Hepatocyte (in vitro differentiated cells): ENCODE measurements around the gene RABL6. TPM values are rescaled to one million over a fixed set of nuclear protein-coding genes. Genes with fewer than 3 reads are reported as not detected.
A peak's percentile ranks its signal among the peaks of the same experiment; 100 is the strongest.
"Not testable (repeated sequence)": the region's sequence is repeated elsewhere in the genome, so short reads cannot be mapped to it uniquely, and the experiment has no call there.

Source experiments
- DNase-seq: peaks from one replicate; pipeline ENCODE4 v3.0.0-alpha.2; 2016; ENCODE audit warnings: low spot score
- H2AFZ ChIP-seq: fragments of 200-600 bp; sonication (generic); 2 replicates; pipeline ENCODE4 v1.6.0; 2016; ENCODE audit warnings: antibody characterized with exemption, mild to moderate bottlenecking
- H3K27ac ChIP-seq: fragments of 200-600 bp; sonication (generic); 2 replicates; pipeline ENCODE4 v1.5.1; 2016; ENCODE audit warnings: mild to moderate bottlenecking
- H3K27me3 ChIP-seq: fragments of 200-600 bp; sonication (generic); 2 replicates; pipeline ENCODE4 v1.6.1; 2016
- H3K36me3 ChIP-seq: fragments of 200-600 bp; sonication (generic); replicated peaks from 2 replicates; pipeline ENCODE4 v1.5.1; 2016; ENCODE audit warnings: low read depth; ENCODE audit not compliant: insufficient read depth
- H3K4me1 ChIP-seq: fragments of 200-600 bp; sonication (generic); 2 replicates; pipeline ENCODE4 v1.5.1; 2016; ENCODE audit warnings: mild to moderate bottlenecking, moderate library complexity; ENCODE audit not compliant: insufficient read depth
- H3K4me2 ChIP-seq: fragments of 200-600 bp; sonication (generic); 2 replicates; pipeline ENCODE4 v1.6.0; 2016
- H3K4me3 ChIP-seq: fragments of 200-600 bp; sonication (generic); 2 replicates; pipeline ENCODE4 v1.5.1; 2016; ENCODE audit warnings: mild to moderate bottlenecking
- H3K79me2 ChIP-seq: fragments of 200-600 bp; sonication (generic); 2 replicates; pipeline ENCODE4 v1.6.0; 2017; ENCODE audit warnings: mild to moderate bottlenecking
- H3K9me2 ChIP-seq: fragments of 200-600 bp; sonication (generic); replicated peaks from 2 replicates; pipeline ENCODE4 v1.6.0; 2017; ENCODE audit warnings: mild to moderate bottlenecking; ENCODE audit not compliant: insufficient read depth
- H3K9me3 ChIP-seq: fragments of 200-600 bp; sonication (generic); 2 replicates; pipeline ENCODE4 v1.5.1; 2016; ENCODE audit warnings: low read depth, mild to moderate bottlenecking
- H4K20me1 ChIP-seq: fragments of 200-600 bp; sonication (generic); 2 replicates; pipeline ENCODE4 v1.6.0; 2016; ENCODE audit warnings: mild to moderate bottlenecking; ENCODE audit not compliant: insufficient read depth, poor library complexity, severe bottlenecking
- CTCF ChIP-seq: fragments of 200-600 bp; sonication (generic); IDR thresholded peaks from 2 replicates; pipeline ENCODE4 v1.5.1; 2016; ENCODE audit warnings: antibody characterized with exemption, mild to moderate bottlenecking; ENCODE audit not compliant: poor library complexity
- EZH2 ChIP-seq: fragments of 200-600 bp; sonication (generic); IDR thresholded peaks from 2 replicates; pipeline ENCODE4 v1.6.1; 2016; ENCODE audit warnings: antibody characterized with exemption, mild to moderate bottlenecking, borderline replicate concordance
- EZH2phosphoT487 ChIP-seq: fragments of 200-600 bp; sonication (generic); IDR thresholded peaks from one replicate; pipeline ENCODE4 v1.6.1; 2018; ENCODE audit warnings: antibody characterized with exemption, mild to moderate bottlenecking, low read depth, moderate library complexity; ENCODE audit not compliant: unreplicated experiment, severe bottlenecking
- WGBS: methylation state at CpG from one replicate; pipeline ENCODE4 v1.1.6; 2016; ENCODE audit warnings: low lambda C conversion rate; ENCODE audit errors: missing lambda C conversion rate; 5-methylcytosine and 5-hydroxymethylcytosine counted together
- polyA plus RNA-seq: library from polyadenylated mRNA; unstranded; fragments of >200 nt; fragmentation: Nextera tagmentation; extraction: Ambion mirVana; gene quantifications from 2 replicates; pipeline ENCODE4 v1.2.1, GENCODE V29; 2016
- total RNA-seq: library from RNA; depleted of rRNA; stranded (reverse); fragments of >200 nt; gene quantifications from 2 replicates; pipeline ENCODE4 v1.2.3, GENCODE V29; 2014

RABL6 gene
- total and polyA plus RNA-seq, 2 experiments from 2014 or later, result 72.3 to 103 TPM

- H3K9me2 ChIP-seq, result no peaks in the 10 kb centered on the region
- H3K79me2 ChIP-seq, result no peaks in the 10 kb centered on the region
- no peak overlapping the region for H3K4me3 ChIP-seq
- H3K27ac ChIP-seq, result peak overlapping the region; percentile 79
- no peak overlapping the region for H3K4me2 ChIP-seq
- no peaks in the 10 kb centered on the region for H3K36me3 ChIP-seq
- no peaks in the 10 kb centered on the region for H3K9me3 ChIP-seq
- WGBS, result 70% methylated on average over 5 of the region's 5 CpGs
- TF ChIP-seq EZH2, result no peak
- TF ChIP-seq EZH2phosphoT487, result no peak
- TF ChIP-seq CTCF, result no peak
- no peak for DNase-seq
- H4K20me1 ChIP-seq, result no peaks in the 10 kb centered on the region
- H2AFZ ChIP-seq, result no peak overlapping the region
- H3K4me1 ChIP-seq, result peaks cover 36% of the 10 kb centered on the region
- no peaks in the 10 kb centered on the region for H3K27me3 ChIP-seq
Observed at GRCh38 chr9:136779808-136780207, 27.9 kb upstream of the RABL6 start.

- DNase-seq, result no peak
Observed at GRCh38 chr9:136782452-136782851, 25.3 kb upstream of the RABL6 start.

GRCh38 chr9:136784249-136784996 is 23.3 kb upstream of the RABL6 start:
- Histone ChIP-seq H2AFZ (no peak overlapping the region), H3K27ac (no peak overlapping the region), H3K4me2 (no peak overlapping the region), H4K20me1 (no peaks in the 10 kb centered on the region), H3K4me1 (peaks cover 33% of the 10 kb centered on the region), H3K9me2 (no peaks in the 10 kb centered on the region), H3K27me3 (no peaks in the 10 kb centered on the region), H3K4me3 (no peak overlapping the region), H3K36me3 (no peaks in the 10 kb centered on the region), H3K79me2 (no peaks in the 10 kb centered on the region), H3K9me3 (no peaks in the 10 kb centered on the region)
- WGBS, result 56% methylated on average over 9 of the region's 9 CpGs
- TF ChIP-seq EZH2phosphoT487 (no peak), CTCF (peak; percentile 53)
- DNase-seq, result no peak

More at GRCh38 chr9:136782452-136782851, 25.3 kb upstream of the RABL6 start:
- no peak for TF ChIP-seq CTCF
- no peak for TF ChIP-seq EZH2phosphoT487
- no peak for TF ChIP-seq EZH2
- WGBS, result 92% methylated on average over 3 of the region's 3 CpGs
- Histone ChIP-seq H3K4me3 (no peak overlapping the region), H2AFZ (no peak overlapping the region), H3K9me2 (no peaks in the 10 kb centered on the region), H3K27ac (no peak overlapping the region), H3K27me3 (no peaks in the 10 kb centered on the region), H3K4me2 (no peak overlapping the region), H3K36me3 (no peaks in the 10 kb centered on the region), H4K20me1 (no peaks in the 10 kb centered on the region), H3K9me3 (no peaks in the 10 kb centered on the region), H3K4me1 (peaks cover 28% of the 10 kb centered on the region), H3K79me2 (no peaks in the 10 kb centered on the region)

- Histone ChIP-seq H2AFZ (no peak overlapping the region), H3K36me3 (no peaks in the 10 kb centered on the region), H4K20me1 (no peaks in the 10 kb centered on the region), H3K4me2 (no peak overlapping the region), H3K9me3 (no peaks in the 10 kb centered on the region), H3K4me3 (no peak overlapping the region), H3K27ac (no peak overlapping the region), H3K79me2 (no peaks in the 10 kb centered on the region), H3K9me2 (no peaks in the 10 kb centered on the region), H3K27me3 (no peaks in the 10 kb centered on the region), H3K4me1 (peaks cover 37% of the 10 kb centered on the region)
- WGBS, result 49% methylated on average over 6 of the region's 6 CpGs
- DNase-seq, result peak; percentile 72
- TF ChIP-seq CTCF, result no peak
- no peak for TF ChIP-seq EZH2phosphoT487
- no peak for TF ChIP-seq EZH2
Observed at GRCh38 chr9:136784997-136785361, 22.8 kb upstream of the RABL6 start.

- H3K4me2 ChIP-seq, H3K9me2 ChIP-seq, H3K27ac ChIP-seq, H3K36me3 ChIP-seq, H3K79me2 ChIP-seq, DNase-seq, H4K20me1 ChIP-seq, H3K27me3 ChIP-seq, H2AFZ ChIP-seq, H3K9me3 ChIP-seq, H3K4me3 ChIP-seq: not testable (repeated sequence)
- H3K4me1 ChIP-seq, result peaks cover 36% of the 10 kb centered on the region
- 71% methylated on average over 12 of the region's 23 CpGs for WGBS
Observed at GRCh38 chr9:136785565-136786355, 22.0 kb upstream of the RABL6 start.
